Superior temporal gyrus (tissue), 1 donor: ENCODE data around the gene MIR17HG.
"Not testable (repeated sequence)": the region's sequence is repeated elsewhere in the genome, so short reads cannot be mapped to it uniquely, and the experiment has no call there.

ENCODE experiments used
- DNase-seq: peaks from one replicate; pipeline ENCODE4 v3.0.0-alpha.2; 2016; ENCODE audit errors: extremely low spot score

Gene MIR17HG

GRCh38 chr13:91347996-91348905 is 764 bp downstream of the MIR17HG start:
- DNase-seq, result no peak

GRCh38 chr13:91348906-91349435 is 1.5 kb downstream of the MIR17HG start:
- DNase-seq, result peak; percentile 91

- no peak for DNase-seq
These were observed 2.8 kb downstream of the MIR17HG start for GRCh38 chr13:91349992-91350911.

GRCh38 chr13:91351123-91351522 is 3.6 kb downstream of the MIR17HG start:
- DNase-seq, result no peak

GRCh38 chr13:91351980-91352379 is 4.5 kb downstream of the MIR17HG start:
- no peak for DNase-seq

- not testable (repeated sequence) for DNase-seq
These were observed 5.4 kb downstream of the MIR17HG start for GRCh38 chr13:91352891-91353290.

GRCh38 chr13:91353494-91353893 is 6.0 kb downstream of the MIR17HG start:
- no peak for DNase-seq

- DNase-seq, result no peak
These were observed 7.8 kb downstream of the MIR17HG start for GRCh38 chr13:91355099-91355825.

- DNase-seq, result no peak
These were observed 8.6 kb downstream of the MIR17HG start for GRCh38 chr13:91355826-91356710.

GRCh38 chr13:91356919-91357612 is 9.6 kb downstream of the MIR17HG start:
- no peak for DNase-seq

GRCh38 chr13:91357613-91358386 is 10.3 kb downstream of the MIR17HG start:
- DNase-seq, result no peak

- DNase-seq, result no peak
These were observed 10.9 kb downstream of the MIR17HG start for GRCh38 chr13:91358387-91358782.

GRCh38 chr13:91359111-91359510 is 11.6 kb downstream of the MIR17HG start:
- no peak for DNase-seq

GRCh38 chr13:91359631-91360030 is 12.1 kb downstream of the MIR17HG start:
- no peak for DNase-seq

- DNase-seq, result no peak
These were observed 12.8 kb downstream of the MIR17HG start for GRCh38 chr13:91360246-91360751.

GRCh38 chr13:91361755-91362271 is 14.3 kb downstream of the MIR17HG start:
- DNase-seq, result no peak

GRCh38 chr13:91362908-91363307 is 15.4 kb downstream of the MIR17HG start:
- DNase-seq, result no peak

- DNase-seq, result no peak
These were observed 20.6 kb downstream of the MIR17HG start for GRCh38 chr13:91368101-91368500.
